CD4-positive, alpha-beta T cell treated with Interleukin-17A for 4 hours (primary cell): ENCODE data around the gene SHC1.

Experiments used
- DNase-seq: peaks from one replicate; pipeline ENCODE4 v3.0.0-alpha.2; 2020; ENCODE audit warnings: mixed read lengths

The SHC1 gene

DNA sequence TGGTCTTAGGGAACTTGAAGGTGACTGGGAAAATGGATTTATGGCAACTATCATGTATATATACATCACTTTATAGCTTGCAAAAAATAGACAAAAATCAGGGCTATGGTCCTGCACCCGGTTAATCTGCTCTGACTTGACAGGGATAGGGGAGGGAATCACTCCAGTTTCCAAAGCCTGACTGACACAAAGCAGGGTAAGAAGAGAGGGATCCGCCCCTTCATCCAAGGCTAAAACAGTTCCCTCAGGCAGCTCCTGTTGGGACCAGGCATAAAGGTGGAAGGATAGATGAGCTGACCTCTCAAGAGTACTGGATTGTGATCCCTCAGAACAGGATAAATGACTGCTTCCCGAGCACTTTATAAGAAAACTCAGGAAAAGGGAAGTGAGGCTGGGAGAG, 16.0 kb downstream of the SHC1 start:
- DNase-seq, result no peak

DNA sequence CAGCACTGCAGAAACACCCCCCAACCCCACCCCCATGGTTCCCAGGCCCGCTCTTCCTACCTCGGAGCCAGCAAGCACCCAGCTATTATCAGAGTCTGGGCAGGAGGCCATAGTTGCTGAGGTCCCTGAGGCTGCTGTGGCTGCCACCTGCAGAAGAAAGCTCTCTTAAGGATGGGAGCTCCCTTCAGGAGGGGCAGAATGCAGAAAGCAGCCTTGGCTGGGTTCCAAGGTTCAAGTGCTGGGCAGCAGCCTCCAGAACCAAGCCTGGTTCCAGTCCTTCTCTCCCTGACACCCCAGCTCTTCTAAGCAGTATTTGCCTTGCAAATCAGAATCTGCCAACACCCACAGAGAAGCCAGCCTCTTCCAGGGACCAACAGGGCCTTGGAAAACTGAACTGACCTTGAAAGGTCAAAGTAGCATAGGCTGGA, 16.9 kb downstream of the SHC1 start:
- DNase-seq, result no peak

DNA sequence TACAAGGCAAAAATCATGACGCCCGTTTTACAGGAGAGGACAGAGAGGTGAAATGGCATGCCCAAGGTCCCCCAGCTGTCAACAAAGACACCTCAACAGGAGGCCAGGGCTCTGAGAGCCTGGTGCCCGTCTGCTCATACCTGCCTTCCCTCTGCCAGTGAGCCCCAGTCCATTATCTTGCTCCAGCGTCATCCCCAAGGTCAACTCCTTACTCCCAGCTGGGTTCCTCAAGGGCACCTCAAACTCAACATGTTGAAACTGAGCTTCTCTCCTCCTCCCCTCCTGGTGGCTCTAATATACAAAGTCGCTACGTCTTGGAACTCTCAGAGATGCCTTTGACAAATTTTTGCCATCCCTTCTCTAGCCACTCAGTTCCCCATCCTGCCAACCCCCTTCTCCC, 17.9 kb downstream of the SHC1 start:
- no peak for DNase-seq

DNA sequence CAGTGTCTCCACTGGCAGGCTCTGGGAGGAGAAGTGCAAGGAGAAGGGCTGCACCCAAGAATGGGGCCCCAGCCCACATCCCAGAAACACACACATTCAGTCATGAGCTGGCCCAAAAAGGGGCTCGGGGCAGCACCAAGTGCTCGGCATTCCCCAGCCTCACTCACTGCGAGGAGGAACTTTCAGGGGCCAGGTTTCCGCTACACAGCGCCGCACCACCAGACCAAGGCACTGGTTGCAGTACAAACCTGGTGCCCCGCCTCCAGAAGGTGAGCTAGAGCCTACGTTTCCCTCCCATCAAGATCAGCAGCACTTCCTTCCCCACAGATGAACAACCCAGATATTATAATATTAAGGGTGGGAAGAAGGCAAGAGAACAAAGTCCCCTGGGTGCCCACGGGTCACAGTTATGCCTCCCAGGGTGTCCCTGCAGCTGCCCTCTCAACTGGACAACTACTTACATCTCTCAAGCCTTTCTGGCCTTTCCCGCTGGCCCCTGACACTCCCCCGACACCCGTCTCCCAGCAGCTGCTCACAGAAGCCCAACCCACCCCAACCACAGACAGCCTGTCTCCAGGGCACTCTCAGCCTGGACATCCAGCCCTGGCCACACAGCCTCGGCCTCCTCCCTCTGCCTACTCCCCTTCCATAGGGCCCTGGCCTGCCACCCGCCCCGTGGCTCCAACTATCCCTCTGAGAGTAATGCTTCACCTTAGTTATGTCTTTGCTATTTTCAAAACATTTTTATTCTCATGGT, 18.5 kb downstream of the SHC1 start:
- peak; percentile 83 for DNase-seq

DNA sequence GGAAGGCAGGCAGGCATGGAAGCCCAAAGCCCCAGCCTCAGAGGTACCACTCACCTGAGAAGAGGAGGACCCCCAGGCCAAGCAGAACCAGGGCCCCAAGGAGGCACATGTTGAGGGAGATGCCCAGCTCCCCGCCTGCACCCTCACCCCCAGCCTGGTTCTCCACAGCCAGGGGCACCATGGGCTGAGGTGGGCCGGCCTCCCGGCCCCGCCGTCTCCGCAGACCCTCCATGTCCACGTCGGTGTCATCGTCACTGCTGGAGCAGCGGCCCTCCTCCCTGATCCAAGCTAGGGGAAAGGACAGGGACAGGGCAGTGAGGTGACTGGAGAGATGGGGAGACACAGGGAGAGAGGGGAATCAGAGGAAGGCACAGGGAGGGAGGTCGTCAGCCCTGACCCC, 22.5 kb downstream of the SHC1 start:
- no peak for DNase-seq

DNA sequence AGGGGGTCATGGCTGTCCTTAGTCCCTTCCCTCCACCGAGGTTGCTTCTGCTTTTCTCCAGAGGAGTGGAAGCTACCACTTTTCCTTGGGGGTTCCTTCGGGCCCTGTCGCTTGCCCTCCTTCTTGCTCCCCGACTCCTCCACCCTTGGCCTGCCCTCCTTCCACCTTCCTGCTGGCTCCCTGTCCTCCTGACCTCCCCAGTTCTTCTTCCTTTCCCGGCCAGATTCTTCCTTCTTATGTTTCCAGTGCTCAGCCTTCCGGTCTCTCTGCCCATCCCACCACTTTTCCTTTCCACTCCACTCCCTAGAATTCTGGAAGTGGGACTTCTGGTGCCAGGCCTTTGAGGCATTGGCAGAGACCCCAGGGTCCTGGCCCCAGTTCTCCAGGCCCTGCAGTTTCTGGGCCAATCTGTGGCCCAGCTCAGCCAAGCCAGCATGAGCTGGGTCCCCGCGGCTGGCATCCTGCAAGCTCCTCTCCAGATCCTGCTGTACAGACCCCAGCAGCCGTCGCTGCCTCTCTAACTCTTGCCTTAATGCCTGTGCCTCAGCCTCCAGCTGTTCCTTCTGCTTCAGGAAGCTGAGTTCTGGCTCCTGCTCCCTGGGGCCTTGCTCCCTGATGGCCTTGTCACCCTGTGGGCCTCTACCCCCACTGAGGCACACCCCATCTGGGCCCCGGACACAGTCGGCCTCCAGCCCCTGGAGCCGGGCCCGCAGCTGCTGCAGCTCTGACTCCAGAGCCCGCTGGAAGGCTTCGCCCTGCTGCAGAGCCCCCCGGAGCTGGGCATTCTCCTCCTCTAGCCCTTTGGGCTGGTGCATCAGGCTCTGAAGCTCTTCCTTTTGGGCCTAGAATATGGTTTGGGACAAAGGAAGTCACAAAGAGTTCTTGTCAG, 24.3 kb downstream of the SHC1 start:
- no peak for DNase-seq

DNA sequence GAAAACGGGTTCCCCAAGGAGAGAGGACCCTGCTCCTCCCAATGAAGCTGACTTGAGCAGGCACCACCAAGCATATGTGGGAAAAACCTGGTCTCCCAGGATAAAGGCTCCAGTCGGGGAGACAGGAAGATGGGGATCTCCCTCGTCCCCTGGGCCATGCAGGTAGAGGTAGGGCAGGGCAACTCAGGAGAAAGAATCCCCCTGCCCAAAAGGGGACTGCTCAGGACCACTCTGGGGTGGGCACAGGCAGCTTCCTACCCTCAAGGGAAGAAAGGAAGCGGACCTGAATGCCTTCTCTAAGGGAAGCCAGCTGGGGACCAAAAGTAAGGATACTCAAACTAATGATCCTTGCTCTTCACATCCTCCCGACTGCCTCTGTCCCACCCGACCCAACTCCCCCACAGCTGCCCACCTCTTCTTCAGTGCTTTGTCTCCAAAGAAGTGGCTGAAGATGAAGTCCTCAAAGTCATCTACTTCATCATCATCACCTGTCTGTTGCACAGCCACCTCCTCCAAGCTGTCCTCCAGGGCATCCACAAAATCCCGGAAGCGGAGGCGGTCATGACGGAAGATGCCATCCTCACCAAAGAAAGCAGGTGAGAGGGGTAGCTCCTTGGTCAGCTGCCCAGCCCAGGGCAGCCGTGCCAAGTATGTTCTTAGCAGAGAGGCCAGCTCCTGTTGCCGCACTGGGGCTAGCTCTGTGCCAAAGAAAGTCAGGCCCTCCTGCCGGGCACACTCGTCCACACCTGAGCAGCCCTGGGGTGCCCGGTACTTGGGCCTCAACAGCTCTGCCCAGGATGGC, 25.2 kb downstream of the SHC1 start:
- no peak for DNase-seq

DNA sequence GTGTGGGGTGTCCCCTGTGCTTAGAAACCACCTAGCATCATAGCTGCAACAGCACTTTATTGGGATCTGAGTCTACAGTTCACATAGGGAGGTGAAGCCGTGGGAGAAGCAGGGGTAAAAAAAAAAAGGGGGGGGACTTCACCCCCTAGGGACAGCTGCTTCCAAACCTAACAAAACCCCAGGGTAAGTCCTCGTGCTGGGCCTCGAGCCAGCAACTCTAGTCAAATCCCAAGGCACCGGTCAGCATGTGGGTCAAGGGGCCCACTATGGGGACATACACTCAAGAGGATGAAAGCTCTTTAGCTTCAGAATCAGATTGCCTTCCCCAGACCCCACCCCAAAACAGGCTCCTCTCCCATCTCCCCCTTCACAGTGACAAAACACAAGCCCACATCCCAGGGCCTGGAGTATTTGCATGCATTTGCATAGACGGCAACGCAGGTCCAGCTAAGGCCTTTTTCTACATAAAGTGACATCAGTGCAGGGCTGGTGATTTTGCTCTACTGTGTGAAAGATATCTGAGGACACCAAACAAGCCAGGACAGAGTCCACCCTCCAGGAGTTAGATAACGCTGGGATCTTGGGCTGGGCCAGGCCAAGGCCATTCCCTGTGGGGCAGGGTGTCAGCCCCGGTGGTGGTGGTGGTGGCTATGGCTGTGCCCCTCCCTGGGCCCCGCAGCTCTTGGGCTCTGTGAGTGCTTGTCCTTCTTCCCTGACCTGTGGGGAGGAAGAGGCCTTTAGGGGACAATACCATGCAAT, 26.0 kb downstream of the SHC1 start:
- no peak for DNase-seq

DNA sequence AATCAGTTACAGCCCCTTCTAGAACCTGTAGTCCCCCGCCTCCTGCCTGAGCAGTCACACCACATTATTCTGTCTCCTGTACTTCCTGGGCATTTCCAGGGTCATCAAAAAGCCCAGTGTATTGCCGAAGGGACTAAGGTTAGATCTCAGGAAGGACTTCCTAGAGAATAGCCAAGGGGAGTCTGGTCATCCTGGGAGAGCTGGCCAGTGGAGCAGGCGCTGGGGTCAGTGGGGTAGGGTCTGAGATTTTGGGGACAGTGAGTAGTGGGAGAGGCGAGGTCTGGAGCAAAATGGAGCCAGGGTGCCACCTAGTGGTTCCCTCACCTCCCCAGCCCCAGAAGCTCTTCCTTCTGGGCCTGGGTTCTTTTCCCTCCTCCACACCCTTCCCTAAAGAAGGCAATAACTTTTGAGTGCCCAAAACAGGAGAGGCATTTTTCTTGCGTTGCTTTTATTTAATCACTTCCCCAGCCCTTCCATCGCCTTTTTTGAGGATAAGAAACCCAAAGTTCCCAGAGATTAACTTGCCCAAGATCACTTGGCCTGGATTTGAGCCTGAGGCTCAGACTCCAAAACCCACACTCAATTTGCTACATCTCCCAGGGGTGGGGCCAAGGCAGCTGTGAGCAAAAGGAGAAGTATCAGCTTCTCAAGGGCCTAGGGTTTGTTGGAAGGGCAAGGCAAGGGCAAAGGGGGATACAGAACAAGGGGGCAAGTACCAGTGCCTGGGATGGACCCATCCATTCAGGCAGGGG, 26.7 kb downstream of the SHC1 start:
- DNase-seq, result peak; percentile 65

DNA sequence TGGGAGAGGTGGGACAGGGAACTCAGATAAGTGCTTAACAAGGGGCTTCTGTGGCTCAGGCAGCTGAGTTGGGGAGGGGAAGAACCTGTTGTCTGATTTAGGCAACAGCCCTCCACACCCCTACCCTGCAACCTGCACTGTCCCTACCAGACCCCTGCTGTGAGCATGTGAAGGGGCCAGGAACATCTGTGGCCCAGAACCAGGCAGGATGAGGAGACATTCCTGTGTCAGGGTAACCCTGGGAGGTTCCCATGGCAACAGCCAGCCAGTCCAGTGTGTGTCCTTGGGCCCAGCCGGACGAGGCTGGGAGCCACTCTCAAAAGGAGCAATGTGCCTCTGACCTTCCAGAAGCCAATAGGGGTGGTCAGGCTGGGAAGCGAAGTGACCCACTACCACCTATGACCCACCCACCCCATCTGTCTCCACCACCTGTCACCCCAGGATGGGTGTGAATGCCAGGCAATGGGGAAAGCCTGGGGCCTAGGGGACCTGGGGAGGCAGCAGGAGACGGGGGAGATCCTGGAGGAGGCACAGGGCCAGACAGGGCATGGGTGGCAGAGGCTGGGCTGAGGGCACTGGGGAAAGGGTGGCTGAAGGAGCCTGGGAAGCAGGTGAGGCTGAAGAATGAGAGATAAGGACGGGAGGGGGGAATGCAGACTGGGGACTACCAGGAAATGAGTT, 29.1 kb downstream of the SHC1 start:
- no peak for DNase-seq

DNA sequence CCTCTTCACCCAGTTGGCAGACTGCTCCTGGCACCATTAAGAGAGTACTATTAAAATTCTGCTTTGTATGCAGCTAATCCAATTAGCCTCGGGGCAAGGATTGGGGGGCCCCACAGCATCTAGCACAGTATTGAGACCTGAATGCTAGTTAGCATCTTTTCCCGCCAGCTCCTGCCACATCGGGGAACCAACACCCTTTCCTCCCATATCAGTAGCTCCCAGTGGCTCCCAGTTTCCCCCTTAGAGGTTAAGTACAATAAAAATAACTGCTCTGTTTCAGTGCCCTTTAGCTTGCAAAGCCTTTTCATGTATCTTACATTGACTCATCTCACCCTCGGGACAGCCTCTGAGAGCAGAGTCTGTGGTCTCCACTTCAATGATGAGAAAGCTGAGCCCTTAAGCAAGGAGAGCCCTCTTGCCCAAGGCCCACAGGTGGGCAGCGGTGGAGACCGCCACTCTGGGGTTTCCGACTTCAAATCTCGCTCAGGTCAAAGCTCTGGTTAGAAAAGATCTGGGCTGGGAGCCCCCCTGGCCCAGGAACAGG, 29.8 kb downstream of the SHC1 start:
- DNase-seq, result peak; percentile 17

DNA sequence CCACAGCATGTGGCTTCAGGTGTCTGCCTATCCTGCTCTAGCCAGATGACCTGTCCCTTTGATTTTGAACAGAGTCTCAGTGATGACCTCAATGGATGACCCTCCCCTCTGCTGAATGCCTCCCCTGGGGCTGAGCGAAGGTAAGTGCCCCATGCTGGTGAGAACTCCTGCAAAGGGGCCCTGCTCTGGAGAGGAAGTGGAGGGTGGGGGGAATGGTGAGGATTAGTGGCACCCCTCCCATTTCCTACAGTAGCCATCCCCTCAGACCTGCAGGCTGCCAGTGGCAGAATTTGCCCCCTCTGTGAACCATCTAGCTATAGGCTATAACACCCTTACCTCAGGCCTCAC, 30.4 kb downstream of the SHC1 start:
- DNase-seq, result no peak

DNA sequence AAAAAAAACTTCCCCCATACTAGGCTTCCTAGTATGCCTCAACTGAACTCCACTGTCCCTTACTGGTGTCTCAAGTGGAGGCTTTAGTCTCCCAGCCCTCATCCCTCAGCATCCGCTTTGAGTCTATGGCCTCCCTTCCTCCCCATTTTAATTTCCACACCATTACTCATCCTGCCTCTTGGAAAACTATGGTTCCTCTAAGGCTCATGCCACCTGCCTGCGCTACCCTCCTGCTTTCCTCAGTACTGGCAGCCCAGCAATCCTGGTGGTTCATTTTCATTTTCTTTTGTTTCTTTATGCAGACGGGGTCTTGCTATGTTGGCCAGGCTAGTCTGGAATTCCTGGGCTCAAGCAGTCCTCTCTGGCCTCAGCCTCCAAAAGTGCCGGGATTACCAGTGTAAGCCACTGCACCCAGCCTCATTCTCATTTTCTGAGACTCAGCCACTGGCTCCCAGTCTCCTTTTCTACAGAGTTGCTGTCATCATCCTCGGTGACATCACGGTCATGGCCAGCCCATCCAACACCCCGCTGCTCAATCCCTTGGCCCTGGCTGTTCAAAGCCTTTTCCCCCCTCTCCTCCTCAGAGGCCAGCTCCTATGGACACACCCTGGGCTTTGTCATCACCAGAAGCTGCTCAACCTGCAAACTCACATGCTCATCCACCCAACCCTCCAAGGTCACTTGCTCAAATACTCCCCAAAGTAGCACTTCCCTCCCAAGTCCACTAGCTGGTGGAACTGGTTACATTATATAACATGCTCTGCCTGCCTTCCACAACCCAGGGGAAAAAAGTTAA, 31.7 kb downstream of the SHC1 start:
- no peak for DNase-seq

DNA sequence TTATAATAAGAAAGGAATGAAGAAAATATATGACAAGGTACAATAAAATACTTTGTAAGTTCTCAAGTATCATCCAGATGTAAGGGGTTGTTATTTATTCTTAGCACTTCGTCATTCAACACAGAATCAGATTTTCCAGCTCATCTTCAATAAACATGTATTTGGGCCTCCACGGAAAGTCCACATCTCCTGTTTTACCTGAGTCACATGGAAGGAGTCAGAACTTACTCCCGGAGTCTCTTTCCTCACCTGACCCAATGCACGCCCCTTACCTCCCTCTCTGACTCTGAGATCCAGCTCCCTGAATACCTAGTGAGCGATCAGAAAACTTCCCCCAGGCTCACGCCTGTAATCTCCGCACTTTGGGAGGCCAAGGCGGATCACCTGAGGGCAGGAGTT, 32.6 kb downstream of the SHC1 start:
- DNase-seq, result no peak

DNA sequence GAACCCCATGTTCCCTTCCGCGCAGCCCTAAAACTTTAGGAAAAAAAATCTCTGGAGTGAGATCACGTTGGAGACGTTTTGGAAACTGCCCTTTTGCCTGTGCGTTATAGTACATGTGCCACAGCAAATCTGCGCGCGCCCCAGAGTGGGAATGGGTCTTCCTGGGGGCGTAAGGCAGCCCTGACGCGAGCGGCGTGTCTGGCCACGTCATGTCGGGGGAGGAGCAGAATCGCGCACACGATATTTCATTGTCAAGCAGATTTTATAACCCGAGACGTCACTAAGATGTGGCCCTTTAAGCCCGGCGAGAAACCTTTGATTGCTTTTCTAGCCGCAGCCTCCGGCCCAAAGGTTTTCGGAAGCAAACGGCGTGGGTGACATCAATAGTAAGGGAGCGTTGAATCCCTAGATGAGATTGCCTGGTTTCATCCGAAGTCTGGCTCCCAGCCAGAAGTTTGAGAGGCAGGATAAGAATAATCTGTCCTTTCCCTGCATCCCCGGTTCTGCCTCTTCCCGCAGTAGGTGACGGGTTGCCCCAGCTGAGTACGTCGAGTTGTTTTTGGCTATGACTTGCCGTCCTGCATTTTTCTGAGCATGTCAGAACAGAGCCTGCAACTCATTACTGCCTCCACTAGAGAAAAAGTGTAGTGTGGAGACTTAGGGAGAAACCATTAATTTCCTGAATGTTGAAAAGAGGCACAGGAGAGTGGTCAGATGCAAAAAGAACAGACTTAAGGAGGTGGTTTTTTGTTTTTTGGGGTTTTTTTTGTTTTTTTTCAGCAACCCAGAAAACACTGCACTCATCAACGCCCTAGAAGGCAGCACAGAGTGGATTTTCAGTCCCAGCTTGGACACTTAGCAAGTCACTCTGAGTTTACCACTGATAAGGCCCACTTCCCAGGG, 33.2 kb downstream of the SHC1 start:
- DNase-seq, result peak; percentile 92

DNA sequence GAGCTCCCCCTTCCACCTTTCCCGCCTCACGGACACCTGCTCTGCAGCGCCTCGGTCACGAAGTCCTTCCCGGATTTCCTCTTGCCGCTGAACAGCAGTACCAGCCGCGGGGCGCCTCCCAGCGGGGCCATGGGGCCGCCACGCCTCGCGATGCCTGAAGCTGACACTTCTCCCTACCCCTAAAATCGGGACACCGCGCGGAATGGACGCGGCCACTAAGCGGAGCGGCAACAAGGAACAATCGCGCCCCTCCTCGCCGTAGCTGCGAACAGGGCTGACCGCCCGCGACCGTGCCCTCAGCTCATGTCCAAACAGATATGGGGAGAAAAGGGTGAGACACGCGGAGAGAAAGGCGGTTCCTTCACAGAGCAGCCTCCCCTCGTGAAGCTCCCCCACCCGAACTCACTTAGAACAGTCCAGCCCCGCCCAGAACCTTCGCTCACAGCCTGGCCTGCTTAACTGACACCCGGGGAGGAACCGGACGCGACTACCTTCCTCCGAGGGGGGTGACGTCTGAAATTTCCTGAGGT, 33.9 kb downstream of the SHC1 start, which contains the start of gene PMVK:
Gene PMVK (minus strand): TSS at position 165 of the 530 bp plus-strand sequence. CDS start 34 bp downstream, at position 131.
- peak; percentile 97 for DNase-seq

DNA sequence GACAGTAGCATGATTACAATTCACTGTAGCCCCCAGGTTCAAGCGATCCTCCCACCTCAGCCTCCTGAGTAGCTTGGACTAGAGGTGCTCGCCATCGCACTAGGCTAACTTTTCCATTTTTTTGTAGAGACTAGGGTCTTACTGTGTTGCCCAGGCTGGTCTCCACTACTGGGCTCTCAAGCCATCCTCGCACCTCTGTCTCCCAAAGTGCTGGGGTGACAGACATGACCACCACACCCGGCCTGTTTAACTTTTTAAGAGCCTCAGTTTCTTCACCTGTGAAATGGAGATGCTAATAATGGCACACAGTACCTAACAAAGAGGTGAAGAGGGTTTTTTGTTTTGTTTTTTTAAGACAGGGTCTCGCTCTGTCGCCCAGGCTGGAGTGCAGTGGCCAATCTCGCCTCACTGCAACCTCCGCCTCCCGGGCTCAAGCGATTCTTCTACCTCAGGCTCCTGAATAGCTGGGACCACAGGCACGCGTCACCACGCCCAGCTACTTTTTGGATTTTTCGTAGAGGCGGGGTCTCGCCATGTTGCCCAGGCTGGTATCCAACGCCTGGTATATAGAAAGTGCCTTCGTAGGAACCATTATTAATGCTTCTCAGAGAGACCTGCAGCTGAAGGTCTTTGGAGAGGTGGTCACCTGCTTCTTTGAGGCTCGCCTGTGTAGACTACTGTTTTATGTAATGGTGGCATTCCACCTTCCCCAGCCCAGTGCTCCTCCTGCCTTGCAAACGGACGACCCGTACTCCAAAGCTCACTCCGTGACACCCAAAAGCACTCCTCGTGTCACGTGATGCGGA, 34.6 kb downstream of the SHC1 start:
- no peak for DNase-seq
